GM12801 (cell line): ENCODE measurements around the gene FA2H.

Experiments
- TF ChIP-seq, protein P1 (sequence below): IDR thresholded peaks from one replicate; pipeline ENCODE4 v1.5.1; 2011; ENCODE audit warnings: control low read depth; ENCODE audit not compliant: insufficient read length; ENCODE audit errors: extremely low read depth

FA2H gene, protein sequence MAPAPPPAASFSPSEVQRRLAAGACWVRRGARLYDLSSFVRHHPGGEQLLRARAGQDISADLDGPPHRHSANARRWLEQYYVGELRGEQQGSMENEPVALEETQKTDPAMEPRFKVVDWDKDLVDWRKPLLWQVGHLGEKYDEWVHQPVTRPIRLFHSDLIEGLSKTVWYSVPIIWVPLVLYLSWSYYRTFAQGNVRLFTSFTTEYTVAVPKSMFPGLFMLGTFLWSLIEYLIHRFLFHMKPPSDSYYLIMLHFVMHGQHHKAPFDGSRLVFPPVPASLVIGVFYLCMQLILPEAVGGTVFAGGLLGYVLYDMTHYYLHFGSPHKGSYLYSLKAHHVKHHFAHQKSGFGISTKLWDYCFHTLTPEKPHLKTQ

DNA sequence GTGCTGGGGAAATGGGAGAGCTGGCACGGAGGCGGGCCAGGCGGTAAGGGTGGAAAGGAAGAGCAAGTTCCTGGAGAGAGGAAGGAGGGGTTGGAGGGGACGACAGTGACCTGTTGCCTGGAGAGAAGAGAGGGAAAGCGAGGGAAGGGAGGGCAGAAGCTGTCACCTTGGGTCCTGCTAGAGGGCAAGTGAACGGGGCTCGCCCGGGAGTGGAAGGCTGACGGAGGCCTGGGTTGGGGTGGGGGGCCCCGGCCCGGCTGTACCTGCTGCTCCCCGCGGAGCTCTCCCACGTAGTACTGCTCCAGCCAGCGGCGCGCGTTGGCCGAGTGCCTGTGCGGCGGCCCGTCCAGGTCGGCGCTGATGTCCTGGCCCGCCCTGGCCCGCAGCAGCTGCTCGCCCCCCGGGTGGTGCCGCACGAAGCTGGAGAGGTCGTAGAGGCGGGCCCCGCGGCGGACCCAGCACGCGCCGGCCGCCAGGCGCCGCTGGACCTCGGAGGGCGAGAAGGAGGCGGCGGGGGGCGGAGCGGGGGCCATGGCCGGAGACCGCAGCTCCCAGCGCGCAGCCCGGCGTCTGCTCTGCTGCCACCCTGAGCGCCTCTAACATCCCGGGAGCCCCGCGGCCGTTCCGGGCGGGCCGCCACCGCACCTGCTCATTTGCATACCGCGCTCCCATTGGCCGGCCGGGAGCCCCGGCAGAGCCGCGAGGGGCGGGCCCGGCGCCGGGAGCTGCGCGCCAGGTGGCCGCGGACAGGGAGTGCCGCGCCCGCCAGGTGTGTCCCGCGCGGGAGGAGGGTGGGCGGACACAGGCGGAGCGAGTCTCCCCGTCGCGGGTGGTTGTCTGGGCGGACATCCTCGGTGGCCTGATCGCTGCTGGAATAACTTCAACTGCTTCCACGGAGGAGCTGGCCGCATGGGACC, at the start of gene FA2H:
Gene FA2H (minus strand): TSS at position 598 of the 917 bp plus-strand sequence. CDS start 65 bp downstream, at position 533.
- TF ChIP-seq, protein P1, sequence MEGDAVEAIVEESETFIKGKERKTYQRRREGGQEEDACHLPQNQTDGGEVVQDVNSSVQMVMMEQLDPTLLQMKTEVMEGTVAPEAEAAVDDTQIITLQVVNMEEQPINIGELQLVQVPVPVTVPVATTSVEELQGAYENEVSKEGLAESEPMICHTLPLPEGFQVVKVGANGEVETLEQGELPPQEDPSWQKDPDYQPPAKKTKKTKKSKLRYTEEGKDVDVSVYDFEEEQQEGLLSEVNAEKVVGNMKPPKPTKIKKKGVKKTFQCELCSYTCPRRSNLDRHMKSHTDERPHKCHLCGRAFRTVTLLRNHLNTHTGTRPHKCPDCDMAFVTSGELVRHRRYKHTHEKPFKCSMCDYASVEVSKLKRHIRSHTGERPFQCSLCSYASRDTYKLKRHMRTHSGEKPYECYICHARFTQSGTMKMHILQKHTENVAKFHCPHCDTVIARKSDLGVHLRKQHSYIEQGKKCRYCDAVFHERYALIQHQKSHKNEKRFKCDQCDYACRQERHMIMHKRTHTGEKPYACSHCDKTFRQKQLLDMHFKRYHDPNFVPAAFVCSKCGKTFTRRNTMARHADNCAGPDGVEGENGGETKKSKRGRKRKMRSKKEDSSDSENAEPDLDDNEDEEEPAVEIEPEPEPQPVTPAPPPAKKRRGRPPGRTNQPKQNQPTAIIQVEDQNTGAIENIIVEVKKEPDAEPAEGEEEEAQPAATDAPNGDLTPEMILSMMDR: no peak

DNA sequence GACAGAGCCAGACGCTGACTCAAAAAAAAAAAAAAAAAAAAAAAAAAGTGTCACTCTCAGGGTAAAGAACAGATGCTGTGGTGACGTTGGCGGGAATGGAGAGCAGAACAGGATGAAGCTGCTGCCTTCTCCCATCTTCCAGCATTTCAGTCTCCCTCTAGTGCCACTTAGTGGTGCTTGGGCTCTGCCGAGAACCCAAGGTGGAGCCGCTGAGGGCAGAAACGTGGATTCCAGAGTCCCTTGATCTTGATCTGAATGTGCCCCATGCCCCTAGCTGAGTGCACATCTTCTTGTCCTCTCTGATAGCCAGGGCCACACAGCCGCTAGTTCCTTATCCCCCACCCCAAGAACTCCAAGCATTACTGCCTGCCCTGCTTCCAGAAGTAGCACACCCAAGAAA, 43.2 kb upstream of the FA2H start:
- TF ChIP-seq, protein P1: no peak

DNA sequence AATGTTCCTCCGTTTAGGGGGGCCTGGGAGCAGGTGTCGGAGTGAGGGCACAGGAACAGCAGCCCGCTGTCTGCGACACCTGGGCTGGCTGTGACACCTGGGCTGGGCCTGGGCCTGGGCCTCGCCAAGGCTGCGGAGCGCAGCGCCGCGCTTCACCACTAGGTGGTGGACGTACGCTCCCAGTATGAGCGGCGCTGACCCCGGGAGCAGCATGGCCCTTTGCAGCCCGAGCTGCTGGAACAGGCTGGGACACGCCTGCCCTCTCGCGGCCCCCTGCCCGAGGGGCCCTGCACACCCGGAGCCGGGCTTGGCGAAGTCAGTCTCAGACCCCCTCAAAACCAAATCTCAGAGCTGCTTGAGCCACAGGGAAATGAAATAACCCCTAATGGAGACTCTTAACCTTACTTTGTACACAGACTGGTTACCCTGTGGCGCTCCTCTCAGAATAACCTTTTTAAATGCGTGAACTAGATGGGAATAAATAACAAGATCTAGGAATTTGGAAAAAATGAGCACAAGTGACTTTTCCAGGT, 38.6 kb upstream of the FA2H start:
- TF ChIP-seq, protein P1: peak; percentile 16

DNA sequence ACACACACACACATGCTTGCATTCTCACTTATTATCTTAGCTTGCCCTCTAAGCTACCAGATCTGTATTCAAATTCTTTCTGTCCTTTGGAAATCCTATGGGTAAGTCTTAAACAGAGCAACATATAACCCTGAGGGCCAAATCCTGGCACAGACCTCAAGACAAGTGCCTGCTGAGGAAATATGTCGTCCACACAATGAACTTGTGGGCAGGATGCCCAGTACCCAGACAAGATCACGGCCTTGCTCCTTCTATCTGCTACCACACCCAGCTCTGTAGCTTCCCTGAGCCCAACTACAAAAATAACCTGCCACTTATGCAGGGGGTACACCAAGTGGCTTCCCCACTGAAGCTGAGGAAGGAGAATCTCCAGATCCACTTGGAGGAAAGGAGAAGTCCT, 37.3 kb upstream of the FA2H start:
- TF ChIP-seq, protein P1: no peak

DNA sequence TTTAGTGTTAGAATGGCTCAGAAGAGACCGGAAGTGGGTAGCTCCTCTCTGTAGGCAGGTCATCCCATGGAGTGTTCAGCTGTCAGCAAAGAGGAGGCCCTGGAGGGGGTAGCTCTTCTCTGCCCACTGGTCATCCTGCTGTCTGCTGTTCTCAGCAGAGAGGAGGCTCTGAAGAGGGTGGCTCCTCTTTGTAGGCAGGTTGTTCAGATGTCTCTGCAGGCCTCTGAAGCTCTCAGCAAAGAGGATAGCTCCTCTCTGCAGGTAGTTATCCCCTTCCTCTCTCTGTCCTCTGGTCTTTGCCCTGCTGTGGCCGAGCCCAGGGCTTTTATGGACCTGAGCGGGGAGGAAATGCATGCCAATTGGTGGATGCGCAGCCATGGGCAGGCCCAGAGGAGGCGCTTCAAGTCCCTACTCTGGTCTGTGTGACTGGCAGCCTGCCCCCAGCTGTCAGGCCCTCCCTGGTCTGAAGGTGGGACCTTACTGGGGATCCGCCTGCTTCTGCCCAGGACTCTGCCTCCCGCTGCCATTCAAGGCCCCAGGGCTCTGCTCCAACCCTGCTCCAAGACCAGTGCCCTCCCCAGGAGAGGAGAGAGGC, 32.5 kb upstream of the FA2H start:
- TF ChIP-seq, protein P1: no peak

DNA sequence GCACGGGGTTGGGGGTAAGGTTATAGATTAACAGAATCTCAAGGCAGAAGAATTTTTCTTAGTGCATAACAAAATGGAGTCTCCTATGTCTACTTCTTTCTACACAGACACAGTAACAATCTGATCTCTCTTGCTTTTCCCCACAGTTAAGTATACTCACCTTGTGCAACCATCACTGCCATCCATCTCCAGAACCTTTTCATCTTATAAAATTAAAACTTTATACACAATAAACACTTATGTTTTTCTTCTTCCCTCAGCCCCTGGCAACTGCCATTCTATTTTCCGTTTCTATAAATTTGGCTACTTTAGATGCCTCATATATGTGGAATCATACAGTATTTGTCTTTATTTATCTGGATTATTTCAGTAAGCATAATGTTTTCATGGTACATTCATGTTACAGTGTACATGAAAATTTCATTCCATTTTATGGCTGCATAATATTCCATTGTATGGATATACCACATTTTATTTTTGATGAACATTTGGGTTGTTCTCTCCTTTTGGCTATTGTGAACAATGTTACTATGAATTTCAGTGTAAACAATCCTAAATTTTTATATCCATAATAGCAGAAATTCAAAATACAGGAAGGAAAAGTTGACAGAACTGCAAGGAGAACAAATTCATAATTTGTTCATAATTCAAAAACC, 25.7 kb upstream of the FA2H start:
- TF ChIP-seq, protein P1: no peak

DNA sequence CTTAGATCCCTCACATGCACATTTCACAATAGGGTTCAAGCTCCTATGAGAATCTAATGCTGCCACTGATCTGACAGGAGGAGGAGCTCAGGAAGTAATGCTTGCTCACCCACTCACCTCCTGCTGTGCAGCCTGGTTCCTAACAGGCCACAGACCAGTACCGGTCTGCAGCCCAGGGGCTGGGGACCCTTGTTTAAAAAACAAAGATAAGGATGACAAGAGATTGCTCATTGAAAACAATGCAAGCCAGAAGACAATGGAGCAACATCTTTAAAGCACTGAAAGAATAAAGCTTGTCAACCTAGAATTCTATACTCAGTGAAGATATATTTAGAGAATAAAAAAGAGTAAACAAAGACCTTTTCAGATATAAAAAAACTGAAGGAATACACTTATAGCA, 22.8 kb upstream of the FA2H start:
- TF ChIP-seq, protein P1: no peak
